Measurements from ENCODE around the gene TACC3. TPM values are rescaled to one million over a fixed set of nuclear protein-coding genes. Genes with fewer than 3 reads are reported as not detected.
A peak's percentile ranks its signal among the peaks of the same experiment; 100 is the strongest.

The TACC3 gene
- total RNA-seq, 1 experiment from 2014 or later = 207 TPM

GRCh38 chr4:1708581-1708980 is 12.7 kb upstream of the TACC3 start (continued):
- no peak for TF ChIP-seq ZNF263 (CRISPR knock-in tag; IDR thresholded peaks at IDR 0.05; ENCODE audit: low read depth)

- Mint-ChIP-seq H3K27ac (peak overlapping the region; percentile 95), H3K36me3 (peaks cover 21% of the 10 kb centered on the region), H3K4me3 (peak overlapping the region; percentile 94), H3K9me3 (no peaks in the 10 kb centered on the region), H3K4me1 (peaks cover 27% of the 10 kb centered on the region), H3K27me3 (ENCODE audit: low read depth) (peaks cover 2% of the 10 kb centered on the region; the same call in 1 of the 2 replicates)
- CTCF ChIA-PET = interaction anchor here (1.3 to 3.4 kb wide), 4 partner anchors 16 to 200 kb away, joined by 3 to 24 read pairs (median 5); no protein-coding TSS in a partner anchor
- no peak for DNase-seq (ENCODE audit: low spot score)
- POLR2A ChIA-PET = interaction anchor here (0.9 to 1.8 kb wide), 2 partner anchors 10 to 33 kb away, joined by 3 to 16 read pairs; partner anchors contain the start of genes TACC3 and TMEM129
- TF ChIP-seq ARID4B (CRISPR knock-in tag; IDR thresholded peaks at IDR 0.05; ENCODE audit: borderline replicate concordance) (no peak), ESRRA (CRISPR knock-in tag; IDR thresholded peaks at IDR 0.05; ENCODE audit: borderline replicate concordance) (no peak), ATF1 (CRISPR knock-in tag; IDR thresholded peaks at IDR 0.05) (no peak), CBFB (CRISPR knock-in tag; IDR thresholded peaks at IDR 0.05; ENCODE audit: low read depth) (no peak), ZNF416 (CRISPR knock-in tag; IDR thresholded peaks at IDR 0.05) (no peak), KAT7 (CRISPR knock-in tag; IDR thresholded peaks at IDR 0.05; ENCODE audit: borderline replicate concordance) (no peak), FOXP4 (CRISPR knock-in tag; IDR thresholded peaks at IDR 0.05) (no peak), STAT6 (CRISPR knock-in tag; conservative IDR thresholded peaks at IDR 0.05; ENCODE audit: low read depth) (no peak)
- ATAC-seq = no peak
These were observed 10.2 kb upstream of the TACC3 start for GRCh38 chr4:1711055-1711570.

- Mint-ChIP-seq H3K4me3 (peak overlapping the region; percentile 94), H3K27ac (peak overlapping the region; percentile 95), H3K36me3 (peaks cover 17% of the 10 kb centered on the region), H3K27me3 (ENCODE audit: low read depth) (peaks cover 2% of the 10 kb centered on the region; the same call in 1 of the 2 replicates), H3K9me3 (no peaks in the 10 kb centered on the region), H3K4me1 (peaks cover 27% of the 10 kb centered on the region)
- CTCF ChIA-PET = interaction anchor here (1.3 to 3.4 kb wide), 5 partner anchors 15 to 199 kb away, joined by 3 to 24 read pairs (median 5); no protein-coding TSS in a partner anchor
- POLR2A ChIA-PET = interaction anchor here (0.9 to 1.8 kb wide), 3 partner anchors 9 to 33 kb away, joined by 3 to 16 read pairs (median 4); partner anchors contain the start of genes TACC3 and TMEM129
- DNase-seq (ENCODE audit: low spot score) = peak; percentile 43
- ATAC-seq = peak; percentile 8
- no peak for TF ChIP-seq ATF3 (CRISPR knock-in tag; conservative IDR thresholded peaks at IDR 0.05)
- 0 out of 2 replicates have a peak, but pooled peaks have one; percentile 54 for TF ChIP-seq TEAD1 (CRISPR knock-in tag; IDR thresholded peaks at IDR 0.05)
- 0 out of 2 replicates have a peak, but pooled peaks have one; percentile 18 for TF ChIP-seq JUN (CRISPR knock-in tag; IDR thresholded peaks at IDR 0.05)
- no peak for TF ChIP-seq TEAD4 (CRISPR knock-in tag; IDR thresholded peaks at IDR 0.05)
- TF ChIP-seq NR2C2 (CRISPR knock-in tag; IDR thresholded peaks at IDR 0.05) = no peak
- TF ChIP-seq TCF7 (CRISPR knock-in tag; IDR thresholded peaks at IDR 0.05; ENCODE audit: low read depth) = peak; percentile 41; the same call in 1 of the 2 replicates
- TF ChIP-seq NR1H2 (CRISPR knock-in tag; IDR thresholded peaks at IDR 0.05) = no peak
- 0 out of 2 replicates have a peak, but pooled peaks have one; percentile 62 for TF ChIP-seq ZNF219 (CRISPR knock-in tag; IDR thresholded peaks at IDR 0.05; ENCODE audit: borderline replicate concordance)
- TF ChIP-seq SP1 (CRISPR knock-in tag; conservative IDR thresholded peaks at IDR 0.05) = no peak; the same call in 1 of the 2 replicates
- TF ChIP-seq KAT7 (CRISPR knock-in tag; IDR thresholded peaks at IDR 0.05; ENCODE audit: borderline replicate concordance) = no peak
- TF ChIP-seq USF2 (CRISPR knock-in tag; IDR thresholded peaks at IDR 0.05) = peak; percentile 4; the same call in 1 of the 2 replicates
These were observed 9.6 kb upstream of the TACC3 start for GRCh38 chr4:1711571-1712215.

All from WTC11 (cell line).